Endothelial cell (in vitro differentiated cells): ENCODE results near the gene LCA5. TPM values are rescaled to one million over a fixed set of nuclear protein-coding genes. Genes with fewer than 3 reads are reported as not detected.
A peak's percentile ranks its signal among the peaks of the same experiment; 100 is the strongest.

Experiments
- DNase-seq: peaks from one replicate; pipeline ENCODE4 v3.0.0; 2021; ENCODE audit warnings: low spot score
- H3K27ac Mint-ChIP-seq: one replicate; pipeline ENCODE4 v1.8.0; 2021; ENCODE audit warnings: mixed read lengths, inconsistent platforms; ENCODE audit not compliant: unreplicated experiment
- H3K27me3 Mint-ChIP-seq: one replicate; pipeline ENCODE4 v1.8.0; 2021; ENCODE audit warnings: mild to moderate bottlenecking, moderate library complexity, mixed read lengths, inconsistent platforms; ENCODE audit not compliant: unreplicated experiment
- H3K36me3 Mint-ChIP-seq: one replicate; pipeline ENCODE4 v1.8.0; 2021; ENCODE audit warnings: mild to moderate bottlenecking, low read depth, mixed read lengths, inconsistent platforms; ENCODE audit not compliant: unreplicated experiment
- H3K4me1 Mint-ChIP-seq: one replicate; pipeline ENCODE4 v1.8.0; 2021; ENCODE audit warnings: mild to moderate bottlenecking, mixed read lengths, inconsistent platforms; ENCODE audit not compliant: unreplicated experiment
- H3K4me3 Mint-ChIP-seq: one replicate; pipeline ENCODE4 v1.8.0; 2021; ENCODE audit warnings: mild to moderate bottlenecking, mixed read lengths, inconsistent platforms; ENCODE audit not compliant: unreplicated experiment
- H3K9me3 Mint-ChIP-seq: one replicate; pipeline ENCODE4 v1.8.0; 2021; ENCODE audit warnings: mixed read lengths, inconsistent platforms; ENCODE audit not compliant: unreplicated experiment
- total RNA-seq: library from RNA; stranded (reverse); fragmentation: NEBNext Ultra II Directional; extraction: Animal tissue kit (Norgen Biotek cat#: 25700); gene quantifications from one replicate; pipeline ENCODE4 v1.2.1, GENCODE V29; 2021; ENCODE audit not compliant: unreplicated experiment
- TF ChIP-seq, protein P1 (sequence below): fragments of 200-600 bp; sonication (generic); IDR thresholded peaks from one replicate; pipeline ENCODE4 v1.5.0; 2021; ENCODE audit warnings: antibody characterized with exemption; ENCODE audit not compliant: unreplicated experiment

The LCA5 gene
- total RNA-seq, 1 donor from 2014 or later = 3.6 TPM

DNA sequence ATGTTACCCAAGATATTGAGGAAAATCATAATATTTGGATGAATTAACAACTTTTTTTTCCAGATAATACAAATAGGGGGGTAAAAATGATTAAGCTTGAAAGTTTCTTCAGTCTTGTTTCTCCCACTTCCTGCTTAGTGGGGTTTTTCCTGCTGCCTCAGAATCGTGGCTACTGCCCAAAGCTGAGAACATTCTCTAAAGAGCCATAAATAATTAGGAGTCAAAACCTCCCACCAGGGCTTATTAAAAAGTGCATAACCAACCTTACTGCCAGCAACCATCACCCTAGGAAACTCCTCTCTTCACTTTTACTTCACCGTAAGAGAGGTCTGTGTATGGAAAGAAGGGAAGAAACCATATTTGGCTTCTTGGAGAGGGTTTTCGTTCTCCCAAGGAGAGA is 9.0 kb upstream of the LCA5 start:
- Mint-ChIP-seq H3K27ac (peak overlapping the region; percentile 79), H3K36me3 (peaks cover 2% of the 10 kb centered on the region), H3K4me1 (peaks cover 21% of the 10 kb centered on the region), H3K9me3 (no peaks in the 10 kb centered on the region), H3K27me3 (no peaks in the 10 kb centered on the region), H3K4me3 (no peak overlapping the region)
- TF ChIP-seq, protein P1, sequence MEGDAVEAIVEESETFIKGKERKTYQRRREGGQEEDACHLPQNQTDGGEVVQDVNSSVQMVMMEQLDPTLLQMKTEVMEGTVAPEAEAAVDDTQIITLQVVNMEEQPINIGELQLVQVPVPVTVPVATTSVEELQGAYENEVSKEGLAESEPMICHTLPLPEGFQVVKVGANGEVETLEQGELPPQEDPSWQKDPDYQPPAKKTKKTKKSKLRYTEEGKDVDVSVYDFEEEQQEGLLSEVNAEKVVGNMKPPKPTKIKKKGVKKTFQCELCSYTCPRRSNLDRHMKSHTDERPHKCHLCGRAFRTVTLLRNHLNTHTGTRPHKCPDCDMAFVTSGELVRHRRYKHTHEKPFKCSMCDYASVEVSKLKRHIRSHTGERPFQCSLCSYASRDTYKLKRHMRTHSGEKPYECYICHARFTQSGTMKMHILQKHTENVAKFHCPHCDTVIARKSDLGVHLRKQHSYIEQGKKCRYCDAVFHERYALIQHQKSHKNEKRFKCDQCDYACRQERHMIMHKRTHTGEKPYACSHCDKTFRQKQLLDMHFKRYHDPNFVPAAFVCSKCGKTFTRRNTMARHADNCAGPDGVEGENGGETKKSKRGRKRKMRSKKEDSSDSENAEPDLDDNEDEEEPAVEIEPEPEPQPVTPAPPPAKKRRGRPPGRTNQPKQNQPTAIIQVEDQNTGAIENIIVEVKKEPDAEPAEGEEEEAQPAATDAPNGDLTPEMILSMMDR = no peak
- no peak for DNase-seq

DNA sequence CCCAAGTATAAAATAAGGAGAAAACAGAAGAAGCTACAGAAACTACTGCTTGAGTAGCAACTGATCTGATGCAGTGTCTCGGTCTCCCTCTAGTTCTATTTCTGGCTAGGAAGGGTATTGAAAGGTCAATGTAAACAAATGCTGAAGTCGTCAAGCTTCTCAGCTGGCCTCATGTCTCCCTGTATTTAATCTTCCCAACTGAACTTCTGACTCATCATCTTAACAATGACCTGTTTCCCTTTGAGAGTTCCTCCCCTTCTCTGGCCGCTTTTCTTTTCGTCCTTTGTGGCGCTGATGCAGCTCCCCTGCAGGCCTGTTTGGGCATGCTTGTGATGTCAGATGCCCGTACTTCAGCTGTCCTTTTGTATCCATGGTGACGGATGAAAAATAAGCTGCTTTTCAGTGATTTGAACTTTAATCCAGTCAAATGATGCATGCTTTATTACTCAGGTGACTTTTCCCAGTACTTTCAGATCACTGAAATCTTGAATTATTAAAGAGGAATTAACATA is 7.8 kb upstream of the LCA5 start:
- DNase-seq = peak; percentile 78
- H3K9me3 Mint-ChIP-seq = no peaks in the 10 kb centered on the region
- peak overlapping the region; percentile 14 for H3K4me3 Mint-ChIP-seq
- H3K27me3 Mint-ChIP-seq = peaks cover 1% of the 10 kb centered on the region
- peak overlapping the region; percentile 79 for H3K27ac Mint-ChIP-seq
- H3K4me1 Mint-ChIP-seq = peaks cover 21% of the 10 kb centered on the region
- peaks cover 2% of the 10 kb centered on the region for H3K36me3 Mint-ChIP-seq
- TF ChIP-seq, protein P1 = peak; percentile 21

DNA sequence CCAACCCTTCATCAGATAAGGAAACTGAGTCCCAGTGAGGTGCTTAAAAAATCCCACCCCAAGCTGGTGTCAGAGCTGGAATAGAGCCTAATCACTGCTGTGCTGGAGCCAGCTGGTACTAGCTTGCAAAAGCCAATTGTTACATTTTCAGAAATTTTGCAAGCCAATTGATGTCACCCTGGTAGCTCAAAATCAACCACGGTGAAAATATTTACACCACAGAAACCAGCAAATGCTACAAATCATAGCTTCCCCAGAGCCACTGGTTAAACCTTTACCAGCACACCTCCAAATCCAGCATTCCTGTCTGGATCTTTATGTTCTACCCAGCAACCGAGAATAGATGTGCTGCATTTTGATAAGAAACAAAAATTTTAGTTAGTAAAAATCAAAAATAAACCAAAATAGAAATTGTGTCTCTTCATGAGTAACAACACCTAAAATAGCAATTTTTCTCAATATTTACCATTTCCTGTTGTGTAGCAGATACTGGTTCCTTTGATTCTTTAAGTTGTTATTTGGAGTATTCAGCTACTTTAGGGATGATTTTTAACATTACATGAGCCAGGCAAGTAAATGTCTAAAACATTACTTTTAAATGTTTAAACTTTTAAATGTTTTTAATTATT is 7.2 kb upstream of the LCA5 start:
- Mint-ChIP-seq H3K9me3 (no peaks in the 10 kb centered on the region), H3K27me3 (peaks cover 1% of the 10 kb centered on the region), H3K27ac (peak overlapping the region; percentile 88), H3K36me3 (peaks cover 2% of the 10 kb centered on the region), H3K4me1 (peaks cover 21% of the 10 kb centered on the region), H3K4me3 (no peak overlapping the region)
- DNase-seq = no peak
- TF ChIP-seq, protein P1 = no peak

DNA sequence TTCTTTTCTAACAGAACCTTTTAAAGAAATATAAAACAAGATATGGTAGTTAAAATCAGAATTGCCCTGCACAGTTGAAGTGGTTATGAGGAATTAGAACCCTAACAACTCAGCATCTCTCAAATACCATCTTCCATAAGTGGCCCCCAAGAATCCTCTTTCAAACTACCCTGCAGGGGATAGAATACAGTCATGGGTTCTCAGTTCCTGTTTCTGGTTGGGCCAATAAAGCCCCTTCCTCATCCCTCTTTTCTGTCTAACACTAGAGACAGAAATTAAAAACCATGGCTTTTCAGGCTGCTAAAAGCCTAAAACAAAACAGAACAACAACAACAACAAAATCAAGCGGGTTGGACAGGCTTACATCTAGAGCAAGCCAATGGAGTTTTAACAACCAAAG is 6.7 kb upstream of the LCA5 start:
- TF ChIP-seq, protein P1 = no peak
- peaks cover 2% of the 10 kb centered on the region for H3K36me3 Mint-ChIP-seq
- H3K27me3 Mint-ChIP-seq = peaks cover 1% of the 10 kb centered on the region
- no peak overlapping the region for H3K4me3 Mint-ChIP-seq
- H3K27ac Mint-ChIP-seq = peak overlapping the region; percentile 88
- no peaks in the 10 kb centered on the region for H3K9me3 Mint-ChIP-seq
- DNase-seq = no peak
- H3K4me1 Mint-ChIP-seq = peaks cover 21% of the 10 kb centered on the region

GRCh38 chr6:79543411-79543810 is 6.2 kb upstream of the LCA5 start:
- no peak for DNase-seq
- H3K4me1 Mint-ChIP-seq = peaks cover 21% of the 10 kb centered on the region
- TF ChIP-seq, protein P1 = no peak

More at GRCh38 chr6:79543411-79543810, 6.2 kb upstream of the LCA5 start:
- Mint-ChIP-seq H3K36me3 (peaks cover 2% of the 10 kb centered on the region), H3K27ac (no peak overlapping the region), H3K4me3 (no peak overlapping the region), H3K27me3 (peaks cover 1% of the 10 kb centered on the region), H3K9me3 (no peaks in the 10 kb centered on the region)
